HG02759 (cell line): ENCODE results near the gene TRIP4.
A peak's percentile ranks its signal among the peaks of the same experiment; 100 is the strongest.

ENCODE experiments used
- ATAC-seq: cut with Tn5 transposase; IDR thresholded peaks from one replicate; pipeline ENCODE4 v1.9.1; 2021; ENCODE audit warnings: mild to moderate bottlenecking, moderate library complexity; ENCODE audit not compliant: unreplicated experiment

Gene TRIP4

GRCh38 chr15:64443747-64444621 is 56.3 kb downstream of the TRIP4 start:
- ATAC-seq: peak; percentile 59

DNA sequence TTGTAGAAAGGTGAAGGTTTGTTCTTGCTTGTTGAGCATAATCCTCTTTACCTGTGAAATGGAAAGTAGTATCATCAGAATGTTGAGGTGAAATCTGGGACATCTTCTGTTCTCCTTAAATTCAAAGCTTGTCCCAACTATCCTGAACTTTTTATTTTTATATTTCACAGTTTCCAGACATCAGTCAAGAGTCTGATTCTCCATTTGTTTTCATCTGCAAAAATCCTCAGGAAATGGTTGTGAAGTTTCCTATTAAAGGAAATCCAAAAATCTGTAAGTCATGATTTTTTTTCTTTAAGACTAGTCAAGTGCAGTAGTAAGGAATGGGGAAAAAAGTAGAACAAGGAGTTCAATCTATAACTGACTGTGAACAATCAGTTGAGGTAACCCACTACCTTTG is 57.2 kb downstream of the TRIP4 start:
- ATAC-seq: no peak

- peak; percentile 43 for ATAC-seq
Observed at GRCh38 chr15:64447536-64448315, 60.1 kb downstream of the TRIP4 start.

- no peak for ATAC-seq
Observed at GRCh38 chr15:64452988-64453688, 65.5 kb downstream of the TRIP4 start.

GRCh38 chr15:64453689-64454037 is 66.0 kb downstream of the TRIP4 start:
- ATAC-seq: no peak

DNA sequence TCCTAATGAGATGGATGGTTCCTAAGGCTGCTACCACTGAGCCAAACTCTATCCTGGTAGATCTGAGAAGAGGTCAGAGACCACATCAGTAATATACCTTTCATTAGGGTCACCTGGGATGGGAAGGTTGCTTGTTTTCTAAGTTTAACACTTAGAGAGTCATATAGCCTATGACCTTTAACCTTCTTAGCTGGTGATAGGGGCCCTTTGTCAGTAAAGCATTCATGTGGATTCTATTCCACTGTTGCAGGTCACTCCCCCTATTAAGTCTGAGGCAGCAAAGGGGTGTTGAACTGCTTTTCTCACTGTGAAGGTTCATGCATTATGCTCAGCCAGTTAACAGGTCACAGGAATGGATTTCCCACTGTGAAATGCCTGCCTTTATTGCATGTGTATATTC is 66.6 kb downstream of the TRIP4 start:
- no peak for ATAC-seq

DNA sequence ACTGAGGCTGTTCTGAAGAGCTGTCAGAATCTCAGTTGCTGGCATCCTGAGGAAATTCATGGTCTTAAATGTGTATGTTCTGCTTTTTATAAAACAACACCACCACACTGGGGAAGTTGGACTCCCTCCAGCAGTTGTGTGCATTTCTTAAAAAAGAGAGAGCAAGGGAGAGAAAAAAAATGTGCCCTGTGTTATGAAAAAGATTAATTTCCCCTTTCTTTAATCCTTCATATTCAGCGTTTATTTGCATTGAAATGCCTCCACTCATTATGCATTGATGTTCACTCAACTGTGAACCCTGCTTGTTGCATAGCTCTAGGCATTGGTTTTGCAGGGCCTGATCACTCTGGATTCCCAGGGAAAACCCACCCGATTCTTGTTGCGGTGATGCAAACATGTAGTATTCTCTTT is 68.3 kb downstream of the TRIP4 start:
- no peak for ATAC-seq

DNA sequence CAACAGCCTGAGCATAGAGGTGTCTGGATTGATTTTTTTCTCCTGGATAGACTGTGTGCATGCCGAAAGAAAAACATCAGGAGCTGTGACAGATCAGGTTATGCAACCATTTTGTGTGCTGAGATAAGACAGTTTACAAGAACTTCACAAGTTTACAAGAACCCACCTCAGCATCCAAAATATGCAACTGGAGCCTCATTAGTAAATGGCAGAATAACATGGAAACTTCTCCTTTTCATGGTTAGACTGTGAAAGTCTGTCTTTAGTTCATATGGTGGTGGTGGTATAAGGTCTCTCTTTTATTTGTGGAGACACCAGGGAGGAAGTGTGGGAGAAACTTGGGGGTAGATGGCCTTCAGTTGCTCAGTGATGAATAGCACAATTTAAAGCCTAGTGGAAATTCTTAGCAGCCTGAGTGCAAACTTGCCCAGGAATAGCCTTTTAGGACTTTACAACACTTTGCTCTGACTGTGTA is 69.0 kb downstream of the TRIP4 start:
- ATAC-seq: no peak

DNA sequence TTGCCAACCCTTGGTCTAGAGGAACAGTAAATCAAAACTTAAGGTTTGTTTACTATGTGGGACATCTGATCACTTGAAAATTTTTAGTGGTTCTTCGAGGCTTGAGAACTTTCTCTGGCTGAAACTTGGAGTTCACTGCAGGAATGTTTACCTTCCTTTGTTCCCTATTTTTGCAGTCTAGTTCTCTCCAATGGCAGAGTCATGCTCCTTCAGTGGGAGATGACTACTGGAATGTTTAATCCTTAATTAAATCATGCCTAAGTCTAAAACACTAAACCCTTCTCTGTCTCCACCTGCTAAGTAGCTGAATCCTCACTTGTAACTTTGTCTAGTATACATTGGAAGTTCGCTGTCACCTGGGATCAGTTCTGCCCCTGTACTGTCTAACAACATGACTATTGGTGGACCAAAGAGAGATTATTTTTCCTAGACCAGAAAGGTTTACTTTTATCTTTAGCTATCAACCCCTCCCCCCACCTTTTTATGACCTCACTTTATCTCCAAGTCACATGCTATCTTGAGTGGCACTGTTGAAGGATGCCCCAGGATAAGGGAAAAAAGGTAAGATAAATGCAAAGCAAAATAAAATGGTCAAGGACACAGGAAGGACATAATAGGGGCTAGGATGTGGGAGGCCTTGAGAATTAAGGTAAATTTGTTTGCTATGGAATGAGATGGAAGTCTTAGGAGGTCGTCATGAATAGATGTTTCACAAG is 71.6 kb downstream of the TRIP4 start:
- no peak for ATAC-seq

DNA sequence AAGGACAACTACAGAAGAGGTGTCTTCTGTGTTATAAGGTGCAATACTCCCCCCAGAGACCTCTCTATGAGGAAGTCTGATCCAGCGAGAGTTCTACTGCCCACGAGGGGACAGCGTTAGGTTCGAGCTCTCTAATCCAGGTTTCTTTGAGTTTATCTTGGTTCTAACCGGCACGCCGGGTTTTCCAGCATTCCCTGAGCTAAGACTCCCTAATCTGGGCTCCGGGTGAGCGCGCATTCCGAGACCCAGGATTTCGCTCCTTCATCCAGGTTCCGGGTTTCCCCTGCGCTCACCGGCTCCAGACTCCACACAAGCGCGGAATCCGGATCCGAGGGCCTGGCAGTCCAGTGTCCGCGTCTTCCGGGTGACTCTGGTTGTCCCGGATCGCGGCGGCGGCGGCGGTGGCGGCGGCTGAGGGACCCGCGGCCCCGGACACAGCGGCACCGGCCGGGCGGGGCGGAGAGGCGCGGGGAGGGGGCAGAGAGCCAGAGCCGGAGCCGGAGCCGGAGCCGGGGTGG is 72.6 kb downstream of the TRIP4 start, which contains the start of gene ZNF609:
Gene ZNF609 (plus strand): TSS at position 373 of the 518 bp plus-strand sequence. CDS start 38,842 bp downstream, outside the sequence.
- ATAC-seq: peak; percentile 74

DNA sequence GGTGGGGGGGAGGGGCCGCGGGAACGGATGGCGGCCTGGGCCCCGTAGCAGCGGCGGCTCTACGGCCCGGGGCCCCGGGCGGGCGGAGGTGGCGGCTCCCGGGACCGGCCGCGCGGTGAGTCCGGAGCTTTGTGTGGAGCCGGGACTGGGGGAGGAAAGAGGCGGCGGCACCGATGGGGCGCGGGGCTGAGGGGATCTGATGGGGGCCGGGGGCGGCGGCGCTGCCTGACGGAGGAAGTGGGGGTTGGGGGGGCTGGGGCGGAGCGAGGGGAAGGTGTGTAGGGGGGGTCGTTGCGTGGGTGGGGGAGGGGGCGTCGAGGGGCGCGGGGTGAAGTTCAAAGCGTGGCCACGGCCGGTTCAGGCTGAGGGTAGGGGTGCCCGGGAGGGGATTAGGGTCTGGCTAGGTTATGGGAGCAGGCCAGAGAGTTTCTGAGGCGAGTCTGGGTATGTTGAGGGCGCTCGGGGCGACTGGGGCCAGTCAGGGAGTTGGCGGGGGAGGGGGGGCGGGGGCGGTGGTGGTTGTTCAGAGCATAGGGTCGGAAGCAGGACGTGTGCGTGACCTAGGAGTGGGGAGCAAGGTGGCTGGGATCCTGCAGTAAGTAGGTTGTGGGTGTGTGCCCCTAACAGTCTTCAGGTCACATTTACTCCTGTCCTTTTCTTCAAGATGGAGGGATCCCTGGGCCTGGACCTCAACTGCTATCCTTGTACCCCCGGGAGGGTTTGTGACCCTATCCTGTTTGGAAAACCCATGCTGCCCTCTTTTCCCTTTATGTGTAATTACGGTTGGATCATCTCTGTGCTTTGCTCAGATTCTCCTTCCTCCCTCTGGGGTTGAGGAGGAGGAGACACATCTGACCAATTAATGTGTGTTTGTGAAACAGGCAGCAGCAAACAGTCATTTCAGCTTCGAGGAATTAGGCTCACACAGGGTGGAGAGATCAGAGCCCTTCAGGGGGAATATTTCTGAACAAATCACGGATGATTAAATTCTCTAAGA is 73.4 kb downstream of the TRIP4 start:
- no peak for ATAC-seq

DNA sequence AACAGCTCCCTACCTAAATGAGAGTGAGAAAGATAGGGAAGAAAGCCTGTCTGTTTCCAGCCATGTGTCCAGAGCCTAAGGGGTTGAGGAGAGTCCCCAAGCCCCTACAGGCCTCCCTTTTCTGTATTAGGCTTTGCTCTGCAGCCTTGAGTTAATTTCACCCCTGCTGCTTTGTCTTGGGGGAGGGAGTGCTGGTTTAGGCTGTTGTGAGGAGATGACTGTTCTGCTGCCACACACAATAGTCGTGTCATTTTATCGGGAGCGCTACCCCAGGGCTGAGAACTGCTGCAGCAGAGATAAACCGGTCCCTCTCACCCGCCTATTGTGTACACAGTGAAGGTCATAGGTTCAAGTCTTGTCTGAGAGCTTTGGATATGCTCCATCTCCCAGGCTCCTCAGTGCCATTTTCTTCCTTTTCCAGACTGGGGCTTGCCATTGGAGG is 74.1 kb downstream of the TRIP4 start:
- ATAC-seq: no peak

DNA sequence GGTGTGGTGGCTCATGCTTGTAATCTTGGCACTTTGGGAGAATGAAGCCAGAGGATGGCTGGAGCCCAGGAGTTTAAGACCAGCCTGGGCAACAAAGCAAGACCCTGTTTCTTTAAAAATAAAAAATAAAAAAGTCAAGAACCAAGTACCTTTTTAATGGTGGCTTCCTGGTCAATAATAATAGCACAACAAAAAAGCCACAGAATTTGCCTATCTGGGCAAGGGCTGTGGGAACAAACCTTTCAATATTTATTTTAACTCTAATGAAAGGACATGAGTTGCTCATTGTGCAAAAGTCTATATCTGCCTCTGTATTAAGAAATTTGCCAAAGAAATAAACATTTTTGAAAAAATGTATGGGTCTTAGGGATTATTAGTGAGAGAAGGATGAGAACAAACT is 74.9 kb downstream of the TRIP4 start:
- no peak for ATAC-seq

DNA sequence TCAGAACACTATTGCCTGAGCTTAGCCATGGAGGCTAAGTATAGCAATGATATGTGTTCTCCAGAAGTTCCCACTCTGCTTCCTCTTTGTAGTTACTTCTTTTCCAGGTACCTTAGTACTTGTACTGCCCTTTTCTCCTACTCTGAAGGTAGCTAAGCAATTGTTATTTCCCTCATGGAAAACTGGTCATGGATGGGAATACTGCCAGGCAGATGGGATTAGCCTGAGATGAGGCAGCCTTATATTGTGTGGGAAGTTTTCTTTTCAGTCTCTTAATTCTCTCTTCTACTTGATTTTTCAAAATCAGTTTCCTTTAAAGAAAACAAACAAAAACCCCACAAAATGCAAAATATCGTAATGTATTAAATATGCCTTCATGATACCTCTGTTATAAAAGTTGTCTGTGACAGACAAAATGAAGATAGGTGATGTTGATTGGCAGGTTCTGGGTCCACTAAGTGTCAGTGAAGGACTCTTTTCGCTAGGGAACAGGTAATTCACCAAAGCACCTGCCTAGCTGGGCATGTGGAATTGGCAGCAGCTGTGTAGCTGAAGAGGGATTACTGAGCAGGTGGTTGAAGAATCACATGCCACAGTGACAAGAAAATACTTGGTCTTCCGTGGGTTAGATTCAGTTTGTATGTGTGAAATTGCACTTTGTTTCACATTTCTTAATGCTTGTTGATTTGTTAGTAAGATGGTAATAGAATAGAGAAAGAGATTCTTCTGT is 76.8 kb downstream of the TRIP4 start:
- no peak for ATAC-seq

- ATAC-seq: no peak
Observed at GRCh38 chr15:64466408-64467141, 78.9 kb downstream of the TRIP4 start.

- ATAC-seq: no peak
Observed at GRCh38 chr15:64472161-64472560, 84.5 kb downstream of the TRIP4 start.

DNA sequence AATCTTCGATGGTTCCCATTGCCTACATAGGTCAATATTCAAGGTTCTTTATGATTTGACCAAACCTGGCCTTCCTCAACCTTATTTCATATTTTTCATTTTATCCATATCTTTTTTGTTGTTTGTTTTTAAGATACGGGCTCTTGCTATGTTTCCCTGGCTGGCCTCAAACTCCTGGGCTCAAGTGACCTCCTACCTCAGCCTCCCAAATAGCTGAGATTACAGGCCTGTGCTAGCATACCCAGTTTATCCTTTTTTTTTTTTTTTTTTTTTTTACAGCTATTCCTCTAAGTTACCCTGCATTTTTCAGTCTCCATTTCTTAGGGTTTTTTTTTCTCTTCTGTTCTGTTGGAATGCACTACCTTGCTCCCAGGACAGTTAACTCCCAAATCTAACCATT is 87.2 kb downstream of the TRIP4 start:
- ATAC-seq: no peak

DNA sequence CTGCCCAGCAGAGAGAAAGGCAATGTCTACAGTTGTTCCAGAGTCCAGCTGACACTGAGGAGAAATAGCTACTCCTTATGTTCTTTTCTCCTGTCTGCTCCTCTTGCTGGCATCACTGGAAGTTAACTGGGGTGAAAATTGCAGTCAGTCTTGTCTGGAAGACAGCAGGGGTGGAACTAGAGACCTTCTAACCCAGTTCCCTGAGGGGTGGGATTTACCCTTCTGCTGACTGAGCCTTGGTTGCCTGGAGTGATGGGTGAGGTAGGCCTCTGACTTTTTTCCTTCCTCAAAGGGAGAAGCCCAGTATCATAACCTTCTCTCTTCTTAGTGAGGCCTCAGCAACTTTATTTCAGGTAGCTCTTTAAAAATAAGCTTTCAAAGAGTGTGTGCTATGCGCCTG is 88.9 kb downstream of the TRIP4 start:
- no peak for ATAC-seq
